ENCODE data around the gene HTD2.
A peak's percentile ranks its signal among the peaks of the same experiment; 100 is the strongest.
"Not testable (repeated sequence)": the region's sequence is repeated elsewhere in the genome, so short reads cannot be mapped to it uniquely, and the experiment has no call there.

Gene HTD2

DNA sequence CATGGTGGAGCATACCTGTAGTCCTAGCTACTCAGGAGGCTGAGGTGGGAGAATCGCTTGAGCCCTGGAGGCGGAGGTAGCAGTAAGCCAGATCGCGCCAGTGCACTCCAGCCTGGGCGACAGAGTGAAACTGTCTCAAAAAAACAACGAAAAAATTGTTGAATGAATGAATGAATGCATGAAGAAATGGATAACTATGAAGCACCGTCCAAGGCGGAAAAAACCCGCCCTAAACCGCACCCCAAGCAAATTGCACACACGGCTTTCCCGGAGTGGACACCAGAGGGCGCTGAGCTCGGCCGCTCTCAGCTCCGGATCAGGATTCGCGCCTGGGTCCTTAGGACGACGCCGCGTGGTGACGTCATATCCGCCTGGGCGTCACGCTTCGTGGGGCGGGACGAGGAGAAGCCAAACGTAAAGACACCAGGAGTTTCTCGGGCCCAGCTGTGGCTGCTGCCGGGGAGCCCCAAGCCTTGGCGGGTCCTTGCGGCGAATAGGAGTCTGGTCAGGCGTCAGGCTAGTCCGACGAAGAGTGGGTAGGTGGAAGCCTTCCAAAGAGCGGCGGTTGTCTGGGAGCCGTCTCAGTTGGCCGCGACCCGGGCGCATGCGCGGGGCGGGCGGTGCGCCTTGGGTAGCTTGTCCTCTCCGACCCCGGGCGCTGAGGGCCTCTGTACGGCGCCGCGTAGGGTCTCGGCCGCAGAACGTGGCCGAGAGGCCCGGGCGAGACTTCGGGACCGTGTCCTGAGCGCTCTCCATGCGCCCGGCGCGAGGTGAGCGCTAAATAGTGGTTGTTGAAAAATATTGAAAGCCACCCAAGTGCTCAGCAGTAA is at the start of gene HTD2, which contains the start of gene RPP14:
Gene HTD2 (plus strand): TSS at position 639 of the 830 bp plus-strand sequence. CDS start 11,094 bp downstream, outside the sequence.
Gene RPP14 (plus strand): TSS at position 364 of the 830 bp plus-strand sequence. CDS start 4,085 bp downstream, outside the sequence.
- peak; percentile 97 to 99 for DNase-seq (ENCODE audit: low read depth in 2 of 2)

DNA sequence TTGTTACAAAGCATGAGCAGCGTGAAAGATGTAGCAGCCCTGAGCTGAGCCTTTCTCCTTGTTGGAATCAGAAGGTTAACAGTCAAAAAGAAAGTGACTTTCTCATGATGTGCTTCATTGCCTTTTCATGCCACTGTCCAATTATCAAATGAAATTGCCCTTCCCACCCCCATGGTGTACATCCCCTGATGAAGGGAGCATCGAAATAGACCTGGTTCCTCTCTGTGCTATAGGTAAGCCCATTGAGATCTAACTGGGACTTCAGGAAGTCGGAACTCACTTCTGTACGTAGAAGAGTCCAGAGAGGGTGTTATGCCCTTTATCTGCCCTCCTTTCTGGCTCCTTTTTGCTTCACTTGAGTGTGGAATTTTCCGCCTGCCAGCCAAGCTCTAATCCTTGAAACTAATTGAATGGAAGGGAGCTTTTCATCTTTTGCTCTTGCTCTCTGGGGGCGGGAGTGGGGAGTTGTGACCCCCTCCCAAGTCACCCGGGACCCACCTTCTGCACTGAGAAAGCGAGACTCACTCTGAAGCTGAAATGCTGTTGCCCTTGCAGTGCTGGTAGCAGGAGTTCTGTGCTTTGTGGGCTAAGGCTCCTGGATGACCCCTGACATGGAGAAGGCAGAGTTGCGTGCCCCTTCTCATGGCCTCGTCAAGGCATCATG is 47.8 kb upstream of the HTD2 start:
- no peak for DNase-seq (ENCODE audit: low read depth in 2 of 2)

DNA sequence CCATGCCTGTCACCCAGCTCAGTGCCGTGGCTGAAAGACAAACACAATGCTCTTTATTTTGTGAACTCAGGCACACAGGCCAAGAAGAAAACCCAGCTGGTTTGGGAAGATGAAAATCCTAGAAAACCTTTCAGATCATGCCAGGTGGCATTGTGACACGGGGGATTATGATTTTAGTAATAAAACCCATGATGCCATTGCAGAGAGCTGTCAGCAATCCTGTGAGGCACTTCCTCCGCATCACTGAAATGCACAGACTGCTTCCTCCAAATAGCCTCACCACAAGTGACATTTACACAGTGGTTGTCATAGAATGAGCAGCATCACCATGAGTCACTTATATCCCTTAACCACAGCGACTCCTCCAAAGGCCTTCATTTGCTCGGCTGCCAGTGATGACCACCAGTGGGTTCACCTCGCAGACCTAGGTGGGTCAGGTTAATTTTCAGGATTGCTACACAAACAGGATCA is 46.0 kb upstream of the HTD2 start:
- no peak for DNase-seq (ENCODE audit: low read depth in 2 of 2)

DNA sequence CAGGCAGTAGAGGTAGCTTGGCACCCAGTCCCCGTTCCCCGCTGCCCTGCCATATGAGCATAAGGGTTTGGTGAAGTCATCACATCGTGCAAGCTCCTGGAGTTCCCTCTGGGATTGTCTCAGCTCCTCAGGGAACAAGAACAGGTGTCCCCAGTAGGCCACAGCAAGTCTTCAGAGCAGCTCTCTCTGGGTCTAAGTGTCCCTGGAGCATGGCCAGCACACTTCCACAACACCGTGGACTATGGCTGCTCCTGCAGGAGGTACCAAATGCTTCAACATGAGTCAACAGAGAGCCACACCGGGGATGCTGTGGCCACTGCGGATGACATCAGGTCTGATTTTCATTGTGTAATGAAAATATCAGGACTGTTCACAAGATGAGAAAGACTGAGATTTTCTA is 45.6 kb upstream of the HTD2 start:
- DNase-seq (ENCODE audit: low read depth in 2 of 2), result no peak

DNA sequence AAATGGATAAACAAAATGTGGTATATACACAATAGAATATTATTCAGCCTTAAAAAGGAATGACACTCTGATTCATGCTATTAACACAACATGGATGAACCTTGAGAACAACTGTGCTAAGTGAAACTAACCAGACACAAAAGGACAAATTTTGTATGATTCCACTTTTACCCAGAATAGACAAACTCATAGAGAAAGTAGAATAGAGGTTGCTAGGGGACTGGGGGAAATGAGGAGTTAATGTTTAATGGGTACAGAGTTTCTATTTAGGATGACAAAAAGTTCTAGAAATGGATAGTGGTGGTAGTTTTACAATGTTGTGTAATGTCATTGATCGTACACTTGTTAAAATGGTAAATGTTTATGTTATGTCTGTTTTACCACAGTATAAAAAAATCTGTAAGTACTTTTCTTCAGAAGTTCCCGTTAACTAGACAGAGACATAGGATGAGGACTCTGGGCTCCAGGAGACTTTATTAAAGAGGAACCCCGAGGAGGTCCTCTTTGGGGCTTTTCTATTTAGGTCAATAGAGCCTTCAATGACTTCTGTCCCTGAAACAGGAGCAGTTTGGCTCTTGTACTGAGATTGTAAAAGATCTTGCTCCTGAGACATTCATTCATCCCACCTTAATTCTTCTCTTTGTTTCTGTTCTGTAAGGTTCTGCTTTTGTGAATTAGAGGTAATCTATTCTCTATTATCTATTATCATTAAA is 44.2 kb upstream of the HTD2 start:
- no peak for DNase-seq (ENCODE audit: low read depth in 2 of 2)

DNA sequence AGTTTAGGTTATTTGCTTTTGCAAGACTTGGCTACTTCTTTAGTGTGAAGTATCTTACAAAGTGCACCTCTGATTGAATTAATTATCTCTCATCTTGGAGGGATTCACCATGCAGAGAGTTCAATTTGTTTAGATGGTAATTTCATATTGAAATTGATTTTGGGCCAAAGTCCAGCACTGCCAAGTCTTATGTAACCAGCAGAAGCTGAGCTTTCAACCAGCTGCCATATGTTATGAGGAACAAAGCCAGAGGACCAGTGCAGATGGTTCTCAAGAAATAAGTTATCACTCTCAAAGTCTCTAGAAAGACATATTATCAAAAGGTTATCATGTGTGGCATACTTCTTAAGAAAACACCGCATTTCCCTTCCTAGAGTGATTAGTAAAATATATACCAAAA is 39.7 kb upstream of the HTD2 start:
- DNase-seq (ENCODE audit: low read depth in 2 of 2), result no peak

DNA sequence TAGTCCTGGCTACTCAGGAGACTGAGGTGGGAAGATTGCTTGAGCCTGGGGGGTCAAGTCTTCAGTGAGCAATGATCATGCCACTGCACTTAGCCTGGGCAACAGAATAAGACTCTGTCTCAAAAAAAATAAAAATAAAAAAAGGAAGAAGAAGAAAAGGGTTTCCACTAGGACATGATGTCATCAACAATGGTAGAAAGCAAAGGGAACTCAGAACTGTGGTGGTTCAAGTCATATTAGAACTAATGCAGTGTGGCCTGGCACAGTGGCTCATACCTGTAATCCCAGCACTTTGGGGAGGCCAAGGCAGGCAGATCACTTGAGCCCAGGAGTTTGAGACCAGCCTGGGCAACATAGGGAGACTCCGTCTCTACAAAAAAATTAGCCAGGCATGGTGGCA is 38.8 kb upstream of the HTD2 start:
- not testable (repeated sequence) for DNase-seq (ENCODE audit: low read depth in 2 of 2)

DNA sequence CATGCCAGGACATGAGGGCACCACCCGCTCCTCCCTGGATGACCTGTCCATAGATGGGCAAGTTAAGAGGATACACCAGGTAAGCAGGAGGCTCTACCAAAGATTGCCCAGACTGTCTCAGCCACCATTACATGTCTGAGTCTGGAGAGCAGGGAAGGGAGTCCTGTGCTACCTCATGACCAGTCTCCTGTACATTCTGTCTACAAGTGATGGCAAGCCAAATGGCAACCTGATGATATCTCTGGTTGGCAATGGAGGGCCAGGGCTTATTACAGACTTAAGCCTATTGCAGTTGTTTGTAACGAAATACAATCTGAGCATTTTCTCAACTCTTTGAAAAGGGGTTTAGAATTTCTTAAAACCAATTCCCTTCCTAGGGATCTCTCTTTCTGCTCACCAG is 37.0 kb upstream of the HTD2 start:
- DNase-seq (ENCODE audit: low read depth in 2 of 2), result no peak

DNA sequence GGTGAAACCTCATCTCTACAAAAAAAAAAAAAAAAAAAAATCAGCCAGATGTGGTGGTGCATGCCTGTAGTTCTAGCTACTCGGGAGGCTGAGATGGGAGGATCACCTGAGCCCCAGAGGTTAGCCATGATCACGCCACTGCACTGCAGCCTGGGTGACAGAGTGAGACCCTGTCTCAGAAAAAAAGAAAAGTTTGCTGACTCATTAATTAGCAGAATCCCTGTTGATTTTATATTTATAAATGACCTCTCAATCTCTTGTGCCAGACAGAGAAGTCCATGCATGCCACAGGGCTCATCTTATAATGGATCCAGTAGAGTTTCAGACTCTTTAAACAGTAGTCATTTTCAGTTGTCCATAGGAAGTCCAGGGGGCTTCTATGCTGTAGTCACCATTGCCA is 35.8 kb upstream of the HTD2 start:
- DNase-seq (ENCODE audit: low read depth in 2 of 2), result no peak

DNA sequence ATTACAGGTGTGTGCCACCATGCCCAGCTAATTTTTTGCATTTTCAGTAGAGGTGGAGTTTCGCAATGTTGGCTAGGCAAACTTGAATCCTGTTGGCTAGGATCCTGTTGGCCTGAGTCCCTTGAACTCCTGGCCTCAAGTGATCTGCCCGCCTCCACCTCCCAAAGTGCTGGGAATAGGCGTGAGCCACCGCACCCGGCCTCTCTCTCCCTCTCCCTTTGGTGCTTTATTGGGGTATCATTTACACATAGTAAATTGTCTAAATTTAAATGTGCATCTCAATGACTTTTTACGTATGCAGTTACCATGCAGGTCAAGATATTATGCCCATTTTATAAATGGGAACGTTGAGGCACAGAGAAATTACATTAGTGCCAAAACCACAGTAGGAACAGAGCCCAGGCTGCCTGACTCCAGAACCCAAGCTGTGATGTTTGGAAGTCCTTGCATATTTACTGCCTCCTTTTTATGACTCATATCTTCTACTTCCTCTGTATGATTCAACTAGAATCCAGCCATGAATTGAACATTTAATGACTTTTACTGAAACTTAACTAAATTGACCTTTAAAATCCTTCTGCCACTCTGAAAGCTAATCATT is 34.3 kb upstream of the HTD2 start:
- DNase-seq (ENCODE audit: low read depth in 2 of 2), result no peak

DNA sequence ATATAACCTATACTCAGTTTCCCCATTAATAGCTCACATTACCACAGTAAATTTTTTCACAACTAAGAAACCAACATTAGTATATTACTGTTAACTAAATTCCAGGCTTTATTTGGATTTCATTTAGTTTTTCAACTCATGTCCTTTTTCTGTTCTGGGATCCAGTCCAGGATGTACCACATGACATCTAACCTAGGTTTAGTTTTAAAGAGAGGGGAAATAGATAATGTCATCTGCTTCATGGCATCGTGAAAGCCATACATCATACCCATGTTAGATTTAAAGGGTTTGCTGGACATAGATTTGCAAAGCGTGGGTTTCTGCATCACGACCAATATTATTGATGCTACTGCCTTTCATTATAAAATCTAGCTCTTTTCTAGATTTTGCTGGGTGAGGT is 33.4 kb upstream of the HTD2 start:
- DNase-seq (ENCODE audit: low read depth in 2 of 2), result no peak

DNA sequence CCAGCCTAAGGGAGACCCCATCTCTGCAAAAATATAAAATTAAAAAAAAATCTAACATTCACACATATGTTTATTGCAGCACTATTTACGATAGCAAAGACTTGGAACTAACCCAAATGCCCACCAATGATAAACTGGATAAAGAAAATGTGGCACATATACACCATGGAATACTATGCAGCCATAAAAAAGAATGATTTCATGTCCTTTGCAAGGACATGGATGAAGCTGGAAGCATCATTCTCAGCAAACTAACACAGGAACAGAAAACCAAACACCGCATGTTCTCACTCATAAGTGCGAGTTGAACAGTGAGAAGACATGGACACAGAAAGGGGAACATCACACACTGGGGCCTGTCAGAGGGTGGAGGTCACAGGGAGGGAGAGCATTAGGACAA is 33.0 kb upstream of the HTD2 start:
- not testable (repeated sequence) for DNase-seq (ENCODE audit: low read depth in 2 of 2)

DNA sequence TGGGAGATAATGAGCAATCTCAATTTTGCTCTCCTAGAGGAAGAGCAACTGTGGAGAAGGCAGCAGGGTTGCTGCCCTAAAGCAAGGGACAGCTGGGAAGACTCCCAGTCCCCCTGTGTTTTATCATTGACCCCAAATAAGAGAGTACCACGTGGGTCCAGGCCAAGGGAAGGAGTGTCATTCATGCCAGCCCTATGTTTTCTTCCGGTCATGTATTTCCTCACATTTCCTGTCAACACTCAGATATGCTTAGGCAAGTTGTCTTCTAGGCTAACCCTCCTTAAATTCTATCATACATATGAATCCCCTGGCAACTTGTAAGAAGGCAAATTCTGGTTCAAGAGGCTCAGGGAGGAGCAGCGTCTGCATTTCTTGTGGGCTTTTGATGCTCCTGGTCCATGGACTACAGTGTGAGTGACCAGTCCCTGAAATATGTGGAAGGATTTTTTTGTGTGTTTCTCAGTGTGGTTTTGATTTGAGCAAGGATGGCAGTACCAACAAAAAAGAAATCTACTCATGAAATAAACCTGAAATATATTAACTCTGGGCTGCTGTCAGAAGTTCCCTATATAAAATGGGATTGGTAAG is 32.2 kb upstream of the HTD2 start:
- no peak for DNase-seq (ENCODE audit: low read depth in 2 of 2)

DNA sequence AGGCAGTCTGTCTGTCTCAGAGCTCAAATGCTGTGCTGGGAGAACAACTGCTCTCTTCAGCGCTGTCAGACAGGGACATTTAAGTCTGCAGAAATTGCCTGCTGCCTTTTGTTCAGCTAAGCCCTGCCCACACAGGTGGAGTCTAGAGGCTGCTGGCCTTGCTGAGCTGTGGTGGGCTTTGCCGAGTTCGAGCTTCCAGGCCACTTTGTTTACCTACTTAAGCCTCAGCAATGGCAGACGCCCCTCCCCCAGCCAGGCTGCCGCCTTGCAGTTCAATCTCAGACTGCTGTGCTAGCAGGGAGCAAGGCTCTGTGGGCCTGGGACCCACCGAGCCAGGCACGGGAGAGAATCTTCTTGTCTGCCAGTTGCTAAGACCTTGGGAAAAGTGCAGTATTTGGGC is 25.3 kb upstream of the HTD2 start:
- no peak for DNase-seq (ENCODE audit: low read depth in 2 of 2)

DNA sequence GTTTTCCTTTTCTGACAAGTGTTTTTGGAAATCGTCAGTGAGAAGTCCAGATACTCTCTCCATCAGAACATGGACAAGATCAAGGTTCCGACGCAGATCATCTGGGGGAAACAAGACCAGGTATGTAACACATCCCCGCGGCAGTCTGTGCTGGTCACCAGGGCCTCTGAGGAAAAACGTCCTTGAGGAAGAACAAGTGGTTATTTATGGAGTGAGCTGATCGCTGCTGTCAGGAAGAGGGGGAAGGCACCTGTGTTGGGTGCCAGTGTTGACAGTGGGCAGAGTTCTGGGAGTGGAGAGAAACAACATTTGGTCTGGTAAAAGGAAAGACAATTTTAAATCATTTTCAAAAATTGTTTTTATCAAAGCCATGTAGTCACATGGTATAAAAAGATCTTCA is 21.0 kb upstream of the HTD2 start:
- DNase-seq (ENCODE audit: low read depth in 2 of 2), result no peak

DNA sequence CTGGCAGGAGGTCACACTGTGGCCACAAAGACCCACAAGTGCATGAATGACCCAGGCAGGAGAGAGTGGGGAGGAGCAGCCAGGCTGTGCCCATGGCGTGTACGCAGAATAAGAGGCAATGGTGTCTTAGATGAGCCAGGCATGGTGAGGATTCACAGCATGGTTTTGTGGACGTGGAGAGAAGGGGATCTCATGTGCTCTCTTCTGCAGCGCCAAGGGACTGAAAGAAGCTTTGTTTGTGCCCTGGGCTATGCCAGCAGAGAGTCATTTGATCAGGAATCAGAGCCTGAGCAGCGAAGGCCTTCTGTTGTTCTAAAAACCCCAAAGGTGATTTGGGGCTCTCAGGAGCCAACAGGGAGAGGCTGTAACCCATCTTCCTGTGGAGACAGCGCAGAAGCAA is 19.0 kb upstream of the HTD2 start:
- DNase-seq (ENCODE audit: low read depth in 2 of 2), result no peak

DNA sequence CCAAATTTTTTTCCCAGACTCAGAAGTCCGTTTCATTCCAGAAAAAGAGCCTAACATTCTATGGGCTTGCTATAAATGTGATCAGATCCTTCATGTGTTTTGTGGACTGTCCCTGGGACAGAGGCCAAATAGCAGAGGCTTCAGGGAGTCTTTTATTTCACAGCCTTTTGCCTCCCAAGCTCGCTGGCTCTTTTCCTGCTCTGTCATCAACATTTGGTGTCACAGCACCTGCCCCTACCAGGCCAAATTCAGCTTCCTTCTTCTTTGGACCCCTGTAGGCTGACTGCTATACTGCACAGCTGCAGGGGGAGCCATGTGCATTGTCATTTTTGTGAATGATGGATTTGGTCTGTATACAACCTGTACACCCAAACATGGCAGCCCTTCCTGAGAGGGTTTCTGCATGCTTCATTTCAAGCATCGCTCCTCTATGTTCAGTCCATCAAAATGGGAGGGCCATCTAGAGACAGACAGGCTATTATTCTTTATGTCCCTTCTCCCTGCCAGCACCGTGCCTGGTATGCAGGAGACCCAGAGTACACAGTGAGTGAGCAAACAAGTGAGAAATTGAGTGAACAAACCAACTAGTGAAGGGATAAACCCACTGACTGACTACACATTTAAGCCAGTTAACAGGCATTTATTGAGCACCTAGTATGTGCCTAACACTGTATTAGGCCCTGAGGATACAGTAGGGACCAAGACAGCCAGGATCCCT is 18.1 kb upstream of the HTD2 start:
- no peak for DNase-seq (ENCODE audit: low read depth in 2 of 2)

DNA sequence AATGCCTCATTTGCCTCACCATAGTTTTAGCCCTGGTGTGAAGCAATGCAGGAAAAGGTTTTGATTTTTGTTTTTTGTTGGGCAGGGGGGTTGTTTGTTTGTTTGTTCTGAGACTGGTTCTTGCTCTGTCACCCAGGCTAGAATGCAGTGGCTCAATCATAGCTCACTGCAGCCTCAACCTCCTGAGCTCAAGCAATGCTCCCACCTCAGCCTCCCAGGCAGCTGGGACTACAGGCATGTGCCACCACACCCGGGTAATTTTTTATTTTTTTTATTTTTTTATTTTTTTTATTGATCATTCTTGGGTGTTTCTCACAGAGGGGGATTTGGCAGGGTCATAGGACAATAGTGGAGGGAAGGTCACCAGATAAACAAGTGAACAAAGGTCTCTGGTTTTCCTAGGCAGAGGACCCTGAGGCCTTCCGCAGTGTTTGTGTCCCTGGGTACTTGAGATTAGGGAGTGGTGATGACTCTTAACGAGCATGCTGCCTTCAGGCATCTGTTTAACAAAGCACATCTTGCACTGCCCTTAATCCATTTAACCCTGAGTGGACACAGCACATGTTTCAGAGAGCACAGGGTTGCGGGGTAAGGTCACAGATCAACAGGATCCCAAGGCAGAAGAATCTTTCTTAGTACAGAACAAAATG is 17.2 kb upstream of the HTD2 start:
- DNase-seq (ENCODE audit: low read depth in 2 of 2), result not testable (repeated sequence)

DNA sequence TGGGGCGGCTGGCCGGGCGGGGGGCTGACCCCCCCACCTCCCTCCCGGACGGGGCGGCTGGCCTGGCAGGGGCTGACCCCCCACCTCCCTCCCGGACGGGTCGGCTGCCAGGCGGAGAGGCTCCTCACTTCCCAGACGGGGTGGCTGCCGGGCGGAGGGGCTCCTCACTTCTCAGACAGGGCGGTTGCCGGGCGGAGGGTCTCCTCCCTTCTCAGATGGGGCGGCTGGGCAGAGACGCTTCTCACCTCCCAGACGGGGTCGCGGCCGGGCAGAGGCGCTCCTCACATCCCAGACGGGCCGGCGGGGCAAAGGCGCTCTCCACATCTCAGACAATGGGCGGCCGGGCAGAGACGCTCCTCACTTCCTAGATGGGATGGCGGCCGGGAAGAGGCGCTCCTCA is 15.9 kb upstream of the HTD2 start:
- DNase-seq (ENCODE audit: low read depth in 2 of 2), result not testable (repeated sequence)

DNA sequence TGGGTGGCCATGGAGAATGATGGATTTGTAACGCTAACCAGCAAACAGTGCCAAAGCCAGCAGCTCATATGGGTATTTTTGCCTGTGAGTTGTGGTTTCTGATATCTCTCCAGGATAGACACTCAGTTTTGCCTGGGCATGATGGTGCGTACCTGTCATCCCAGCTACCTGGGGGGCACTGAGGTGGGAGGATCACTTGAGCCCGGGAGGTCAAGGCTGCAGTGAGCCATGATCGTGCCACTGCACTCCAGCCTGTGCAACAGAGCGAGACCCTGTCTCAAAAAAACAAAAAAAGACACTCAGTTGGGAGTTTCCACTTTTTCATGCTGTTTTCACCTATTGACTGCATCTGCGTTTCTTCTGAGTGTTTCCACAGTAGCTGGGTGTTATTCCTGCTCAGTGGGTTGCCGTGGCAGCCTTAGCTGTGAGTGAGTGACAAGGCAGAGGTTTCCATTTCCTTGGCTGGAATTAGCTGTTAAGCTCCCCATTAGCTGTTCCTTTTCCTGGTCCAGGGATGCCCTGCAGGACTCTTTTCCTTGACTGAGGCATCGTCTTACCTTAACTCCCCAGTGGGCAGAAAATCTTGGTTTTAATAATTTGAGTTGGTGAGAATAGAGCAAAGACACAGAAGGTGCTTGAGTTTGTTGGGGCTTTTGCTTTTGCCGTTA is 14.5 kb upstream of the HTD2 start:
- DNase-seq (ENCODE audit: low read depth in 2 of 2), result no peak

All from stimulated activated CD8-positive, alpha-beta memory T cell treated with anti-CD3 and anti-CD28 coated beads, Interleukin-2, amount 100 ng/mL, for 1 hour (primary cell).